Activated naive CD8-positive, alpha-beta T cell treated with anti-CD3 and anti-CD28 coated beads for 36 hours (primary cell): ENCODE results near the gene COCH. TPM values are rescaled to one million over a fixed set of nuclear protein-coding genes. Genes with fewer than 3 reads are reported as not detected.
A peak's percentile ranks its signal among the peaks of the same experiment; 100 is the strongest.

Source experiments
- DNase-seq: peaks from one replicate; pipeline ENCODE4 v3.0.0; 2021
- H3K27ac Mint-ChIP-seq: one replicate; pipeline ENCODE4 v1.8.0; 2022; ENCODE audit warnings: mild to moderate bottlenecking, moderate library complexity, mixed read lengths
- H3K27me3 Mint-ChIP-seq: one replicate; pipeline ENCODE4 v1.8.0; 2022; ENCODE audit warnings: mild to moderate bottlenecking, mixed read lengths
- H3K36me3 Mint-ChIP-seq: one replicate; pipeline ENCODE4 v1.8.0; 2021; ENCODE audit warnings: mild to moderate bottlenecking, mixed read lengths
- H3K4me1 Mint-ChIP-seq: one replicate; pipeline ENCODE4 v1.8.0; 2021; ENCODE audit warnings: mixed read lengths
- H3K4me3 Mint-ChIP-seq: one replicate; pipeline ENCODE4 v1.8.0; 2022; ENCODE audit warnings: mild to moderate bottlenecking, moderate library complexity, mixed read lengths
- H3K9me3 Mint-ChIP-seq: one replicate; pipeline ENCODE4 v1.8.0; 2022; ENCODE audit warnings: mixed read lengths
- total RNA-seq, 2 experiments: library from RNA; stranded (reverse); gene quantifications; one replicate each; pipeline ENCODE4 v1.2.3, GENCODE V29; 2021

COCH gene
- total RNA-seq, 2 experiments from 2014 or later = 6.4 to 7.2 TPM

DNA sequence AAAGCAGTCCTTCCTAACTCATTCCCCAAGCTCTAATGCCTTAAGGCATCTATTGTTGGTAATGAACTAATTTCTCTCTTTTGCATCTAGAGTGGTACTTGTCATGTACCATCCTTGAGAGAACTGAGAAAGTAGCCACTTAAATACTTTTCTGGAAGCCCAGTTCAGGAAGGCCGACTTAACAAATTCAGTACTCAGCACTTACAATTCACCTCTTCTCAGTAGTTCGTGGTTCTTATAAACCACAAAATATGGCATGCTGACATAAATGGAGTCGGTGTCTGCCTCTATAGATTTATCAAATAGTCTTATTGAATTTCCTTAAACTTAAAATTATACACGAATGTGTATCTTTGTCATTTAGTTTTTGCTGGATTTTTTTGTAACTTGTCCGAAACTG lies 9.4 kb upstream of the COCH start:
- H3K4me1 Mint-ChIP-seq = no peaks in the 10 kb centered on the region

DNA sequence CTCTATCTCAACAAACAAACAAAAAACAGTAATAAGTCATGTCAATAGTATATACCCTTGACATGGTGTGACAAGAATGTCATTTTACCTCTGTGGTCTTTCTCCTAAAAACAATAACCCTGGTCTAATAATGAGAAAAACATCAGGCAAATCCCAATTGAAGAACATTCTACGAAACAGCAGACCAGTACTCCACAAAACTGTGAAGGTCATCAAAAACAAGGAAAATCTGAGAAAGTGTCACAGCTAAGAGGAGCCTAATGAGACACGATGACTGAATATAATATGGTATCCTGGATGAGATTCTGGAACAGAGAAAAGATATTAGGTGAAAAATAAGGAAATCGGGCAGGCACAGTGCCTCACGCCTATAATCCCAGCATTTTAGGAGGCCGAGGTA lies 5.6 kb upstream of the COCH start:
- Mint-ChIP-seq H3K27ac (no peak overlapping the region), H3K4me3 (no peak overlapping the region), H3K9me3 (no peaks in the 10 kb centered on the region), H3K27me3 (peaks cover 45% of the 10 kb centered on the region), H3K36me3 (no peaks in the 10 kb centered on the region), H3K4me1 (peaks cover 6% of the 10 kb centered on the region)
- no peak for DNase-seq

More for the DNA sequence above, 9.4 kb upstream of the COCH start:
- H3K27me3 Mint-ChIP-seq = peaks cover 40% of the 10 kb centered on the region
- no peaks in the 10 kb centered on the region for H3K9me3 Mint-ChIP-seq
- no peaks in the 10 kb centered on the region for H3K36me3 Mint-ChIP-seq
- no peak overlapping the region for H3K27ac Mint-ChIP-seq
- no peak overlapping the region for H3K4me3 Mint-ChIP-seq
- DNase-seq = no peak

DNA sequence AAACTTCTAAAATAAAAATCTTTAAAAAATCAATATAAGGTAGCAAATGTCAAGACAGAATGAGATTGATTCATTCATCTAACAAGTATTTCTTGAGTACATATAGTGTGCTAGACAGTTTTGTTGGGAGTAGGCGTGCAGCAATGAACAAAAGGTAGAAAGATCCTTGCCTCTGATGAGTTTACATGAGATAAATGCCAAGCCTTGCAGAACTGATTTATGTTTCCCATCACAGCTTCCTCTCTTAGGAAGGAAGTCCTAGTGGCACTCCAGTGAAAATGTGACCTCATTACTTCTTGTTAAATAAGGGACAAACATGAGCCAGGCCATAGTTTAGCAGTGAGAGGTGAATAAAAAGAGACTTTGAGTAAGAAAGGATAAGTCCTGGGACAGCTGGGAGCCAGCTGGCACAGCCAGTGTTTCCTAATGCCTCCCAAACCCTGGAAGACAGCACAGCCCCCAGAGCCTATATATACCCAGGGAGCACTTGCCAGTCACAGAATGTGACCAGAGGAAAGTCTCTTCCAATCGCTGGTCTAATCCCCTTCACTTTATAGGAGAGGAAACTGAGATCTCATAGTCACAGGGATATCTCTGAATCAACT lies 4.7 kb upstream of the COCH start:
- no peak overlapping the region for H3K27ac Mint-ChIP-seq
- H3K4me3 Mint-ChIP-seq = no peak overlapping the region
- no peaks in the 10 kb centered on the region for H3K9me3 Mint-ChIP-seq
- H3K27me3 Mint-ChIP-seq = peaks cover 45% of the 10 kb centered on the region
- no peak for DNase-seq
- peaks cover 7% of the 10 kb centered on the region for H3K4me1 Mint-ChIP-seq
- H3K36me3 Mint-ChIP-seq = no peaks in the 10 kb centered on the region

GRCh38 chr14:30872602-30873001 lies 1.8 kb upstream of the COCH start:
- Mint-ChIP-seq H3K27ac (no peak overlapping the region), H3K36me3 (peaks cover 2% of the 10 kb centered on the region), H3K4me3 (no peak overlapping the region), H3K9me3 (no peaks in the 10 kb centered on the region), H3K4me1 (peaks cover 13% of the 10 kb centered on the region), H3K27me3 (peaks cover 66% of the 10 kb centered on the region)
- DNase-seq = no peak

- peaks cover 68% of the 10 kb centered on the region for H3K27me3 Mint-ChIP-seq
- peaks cover 13% of the 10 kb centered on the region for H3K4me1 Mint-ChIP-seq
Observed at GRCh38 chr14:30873308-30874119, 845 bp upstream of the COCH start.

GRCh38 chr14:30874999-30875787 lies 834 bp downstream of the COCH start:
- H3K27me3 Mint-ChIP-seq = peaks cover 61% of the 10 kb centered on the region
- H3K27ac Mint-ChIP-seq = no peak overlapping the region
- H3K4me3 Mint-ChIP-seq = peak overlapping the region; percentile 78
- H3K4me1 Mint-ChIP-seq = peaks cover 13% of the 10 kb centered on the region
- no peaks in the 10 kb centered on the region for H3K9me3 Mint-ChIP-seq
- peak; percentile 15 for DNase-seq
- peaks cover 2% of the 10 kb centered on the region for H3K36me3 Mint-ChIP-seq

More at GRCh38 chr14:30873308-30874119, 845 bp upstream of the COCH start:
- H3K36me3 Mint-ChIP-seq = peaks cover 2% of the 10 kb centered on the region
- peak overlapping the region; percentile 57 for H3K4me3 Mint-ChIP-seq
- no peaks in the 10 kb centered on the region for H3K9me3 Mint-ChIP-seq
- no peak for DNase-seq
- H3K27ac Mint-ChIP-seq = no peak overlapping the region

DNA sequence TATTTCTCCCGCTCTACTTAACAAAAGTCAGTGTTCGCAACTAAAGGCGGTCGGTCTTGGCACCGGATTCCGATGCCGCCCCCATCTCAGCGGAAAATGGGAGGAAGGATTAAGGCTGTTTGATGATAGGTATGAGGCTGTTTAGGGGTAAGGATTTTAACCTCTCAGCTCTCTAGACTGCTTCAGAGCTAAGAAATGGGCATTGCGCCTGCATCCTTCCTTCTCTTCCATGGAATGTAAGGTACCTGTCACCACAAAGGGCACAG lies 1.4 kb downstream of the COCH start:
- DNase-seq = no peak
- Mint-ChIP-seq H3K9me3 (no peaks in the 10 kb centered on the region), H3K27ac (no peak overlapping the region), H3K4me3 (peak overlapping the region; percentile 78), H3K4me1 (peaks cover 13% of the 10 kb centered on the region), H3K36me3 (peaks cover 2% of the 10 kb centered on the region), H3K27me3 (peaks cover 58% of the 10 kb centered on the region)

DNA sequence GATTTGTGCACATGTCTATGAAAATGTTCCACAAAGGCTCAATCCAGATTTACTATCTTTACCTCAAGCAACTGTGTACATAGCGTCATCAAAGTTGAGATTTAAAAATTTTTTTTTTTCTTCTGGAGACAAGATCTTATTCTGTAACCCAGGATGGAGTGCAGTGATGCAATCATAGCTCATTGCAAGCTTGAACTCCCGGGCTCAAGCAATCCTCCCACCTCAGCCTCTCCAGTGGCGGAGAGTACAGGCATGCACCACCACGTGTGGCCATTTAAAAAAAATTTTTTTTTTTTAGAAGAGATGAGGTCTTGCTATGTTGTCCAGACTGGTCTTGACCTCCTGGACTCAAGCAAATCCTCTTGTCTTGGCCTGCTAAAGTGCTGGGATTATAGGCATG lies 2.3 kb downstream of the COCH start:
- peaks cover 50% of the 10 kb centered on the region for H3K27me3 Mint-ChIP-seq
- H3K4me3 Mint-ChIP-seq = no peak overlapping the region
- H3K36me3 Mint-ChIP-seq = peaks cover 2% of the 10 kb centered on the region
- no peak overlapping the region for H3K27ac Mint-ChIP-seq
- DNase-seq = no peak
- no peaks in the 10 kb centered on the region for H3K9me3 Mint-ChIP-seq
- peaks cover 13% of the 10 kb centered on the region for H3K4me1 Mint-ChIP-seq

DNA sequence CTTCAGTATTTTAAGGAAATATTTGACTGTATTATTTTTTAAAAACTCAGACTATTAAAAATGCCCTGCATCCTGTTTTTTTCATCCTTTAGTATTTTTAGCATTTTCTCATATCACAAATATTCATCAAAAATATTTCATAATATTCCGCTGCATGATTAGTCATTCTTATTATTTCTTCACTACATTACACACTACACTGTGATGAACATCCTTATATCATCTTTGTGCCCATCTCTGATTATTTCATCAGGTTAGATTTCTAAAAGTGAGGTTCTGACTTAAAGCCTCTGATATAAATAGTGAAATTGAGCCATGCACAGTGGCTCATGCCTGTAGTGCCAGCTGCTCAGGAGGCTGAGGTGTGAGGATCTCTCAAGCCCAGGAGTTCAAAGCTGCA lies 8.1 kb downstream of the COCH start:
- H3K27ac Mint-ChIP-seq = no peak overlapping the region
- DNase-seq = no peak

GRCh38 chr14:30883508-30884294 lies 9.3 kb downstream of the COCH start:
- peaks cover 2% of the 10 kb centered on the region for H3K4me1 Mint-ChIP-seq
- no peaks in the 10 kb centered on the region for H3K9me3 Mint-ChIP-seq
- H3K4me3 Mint-ChIP-seq = no peak overlapping the region
- DNase-seq = no peak
- H3K27ac Mint-ChIP-seq = no peak overlapping the region
- H3K36me3 Mint-ChIP-seq = no peaks in the 10 kb centered on the region
- no peaks in the 10 kb centered on the region for H3K27me3 Mint-ChIP-seq

More for the DNA sequence above, 8.1 kb downstream of the COCH start:
- H3K4me3 Mint-ChIP-seq = no peak overlapping the region
- peaks cover 5% of the 10 kb centered on the region for H3K27me3 Mint-ChIP-seq
- no peaks in the 10 kb centered on the region for H3K36me3 Mint-ChIP-seq
- no peaks in the 10 kb centered on the region for H3K9me3 Mint-ChIP-seq
- peaks cover 2% of the 10 kb centered on the region for H3K4me1 Mint-ChIP-seq

- Mint-ChIP-seq H3K27me3 (no peaks in the 10 kb centered on the region), H3K4me3 (no peak overlapping the region), H3K36me3 (no peaks in the 10 kb centered on the region), H3K27ac (no peak overlapping the region), H3K9me3 (no peaks in the 10 kb centered on the region), H3K4me1 (peaks cover 13% of the 10 kb centered on the region)
- DNase-seq = no peak
Observed at GRCh38 chr14:30884901-30885300, 10.5 kb downstream of the COCH start.

- no peaks in the 10 kb centered on the region for H3K9me3 Mint-ChIP-seq
- H3K27me3 Mint-ChIP-seq = no peaks in the 10 kb centered on the region
- peaks cover 14% of the 10 kb centered on the region for H3K4me1 Mint-ChIP-seq
- no peak overlapping the region for H3K27ac Mint-ChIP-seq
- no peaks in the 10 kb centered on the region for H3K36me3 Mint-ChIP-seq
- H3K4me3 Mint-ChIP-seq = no peak overlapping the region
- no peak for DNase-seq
Observed at GRCh38 chr14:30885840-30886740, 11.7 kb downstream of the COCH start.

- peaks cover 1% of the 10 kb centered on the region for H3K36me3 Mint-ChIP-seq
- no peaks in the 10 kb centered on the region for H3K9me3 Mint-ChIP-seq
- no peak overlapping the region for H3K4me3 Mint-ChIP-seq
- no peak for DNase-seq
- no peak overlapping the region for H3K27ac Mint-ChIP-seq
- H3K4me1 Mint-ChIP-seq = peaks cover 12% of the 10 kb centered on the region
- no peaks in the 10 kb centered on the region for H3K27me3 Mint-ChIP-seq
Observed at GRCh38 chr14:30888480-30889243, 14.3 kb downstream of the COCH start.
